OCI-LY7 (cell line): ENCODE results near the gene KRTAP4-12. TPM values are rescaled to one million over a fixed set of nuclear protein-coding genes. Genes with fewer than 3 reads are reported as not detected.
"Not testable (repeated sequence)": the region's sequence is repeated elsewhere in the genome, so short reads cannot be mapped to it uniquely, and the experiment has no call there.

ENCODE experiments used
- BruUV-seq: library from RNA; stranded (reverse); fragments of 400-500 nt; replicated peaks from 2 replicates; lab custom pipeline; 2021; lab: Mats Ljungman, UMichigan
- CTCF ChIA-PET: fragments of 300-600 bp; sonication (Branson Sonifier 250); formaldehyde crosslinking; loops from one replicate; lab custom pipeline; 2022; ENCODE audit warnings: antibody characterized with exemption; ENCODE audit not compliant: unreplicated experiment; lab: Charles Lee
- POLR2A ChIA-PET: fragments of 300-600 bp; sonication (Branson Sonifier 250); formaldehyde crosslinking; loops from one replicate; lab custom pipeline; 2022; ENCODE audit warnings: antibody characterized with exemption; lab: Charles Lee
- DNase-seq: peaks from one replicate; pipeline ENCODE4 v3.0.0-alpha.2; 2015; ENCODE audit warnings: low spot score
- H2AFZ ChIP-seq: fragments of 200-600 bp; sonication (generic), shearing (Covaris generic); 2 replicates; pipeline ENCODE4 v1.6.1; 2014; ENCODE audit warnings: mild to moderate bottlenecking, antibody characterized with exemption, low read length, moderate library complexity
- H3K27ac ChIP-seq: fragments of 200-600 bp; sonication (generic); 2 replicates; pipeline ENCODE4 v1.5.1; 2014; ENCODE audit warnings: mixed run types, low read depth, mild to moderate bottlenecking, moderate library complexity, low read length, inconsistent platforms; ENCODE audit not compliant: poor library complexity, severe bottlenecking
- H3K36me3 ChIP-seq: fragments of 200-600 bp; sonication (generic); 2 replicates; pipeline ENCODE4 v1.6.1; 2014; ENCODE audit warnings: mild to moderate bottlenecking, antibody characterized with exemption, low read length, moderate library complexity, mixed read lengths; ENCODE audit not compliant: insufficient read depth
- H3K4me1 ChIP-seq: fragments of 200-600 bp; sonication (generic); 2 replicates; pipeline ENCODE4 v1.5.1; 2014; ENCODE audit warnings: mild to moderate bottlenecking, low read length; ENCODE audit not compliant: insufficient read depth, poor library complexity, severe bottlenecking
- H3K4me2 ChIP-seq: fragments of 200-600 bp; sonication (generic); 2 replicates; pipeline ENCODE4 v1.6.1; 2014; ENCODE audit warnings: mild to moderate bottlenecking, low read length
- H3K4me3 ChIP-seq: fragments of 200-600 bp; sonication (generic); 2 replicates; pipeline ENCODE4 v1.5.1; 2014; ENCODE audit warnings: mild to moderate bottlenecking, low read depth, low read length; ENCODE audit not compliant: poor library complexity, severe bottlenecking
- H3K79me2 ChIP-seq: fragments of 200-600 bp; sonication (generic); 2 replicates; pipeline ENCODE4 v1.6.1; 2016; ENCODE audit warnings: low read depth, mild to moderate bottlenecking, low read length, moderate library complexity, mixed read lengths; ENCODE audit not compliant: insufficient read depth
- H3K9me2 ChIP-seq: fragments of 200-600 bp; sonication (generic); 2 replicates; pipeline ENCODE4 v1.6.1; 2016; ENCODE audit warnings: mild to moderate bottlenecking, low read length, mixed read lengths; ENCODE audit not compliant: insufficient read depth
- H3K9me3 ChIP-seq: fragments of 200-600 bp; sonication (generic); 2 replicates; pipeline ENCODE4 v1.6.1; 2014; ENCODE audit warnings: mild to moderate bottlenecking, mixed run types, low read length, mixed read lengths
- H4K20me1 ChIP-seq: fragments of 200-600 bp; sonication (generic); 2 replicates; pipeline ENCODE4 v1.6.1; 2014; ENCODE audit warnings: mild to moderate bottlenecking, antibody characterized with exemption, low read length, moderate library complexity, mixed read lengths; ENCODE audit not compliant: insufficient read depth
- CTCF ChIP-seq: fragments of 200-600 bp; sonication (generic); conservative IDR thresholded peaks from 2 replicates; pipeline ENCODE4 v1.5.1; 2014; ENCODE audit warnings: mild to moderate bottlenecking, antibody characterized with exemption, low read length, moderate library complexity, mixed read lengths
- EZH2phosphoT487 ChIP-seq: fragments of 200-600 bp; sonication (generic); IDR thresholded peaks from 2 replicates; pipeline ENCODE4 v1.6.1; 2018; ENCODE audit warnings: low read depth, borderline replicate concordance, mild to moderate bottlenecking, mixed run types, antibody characterized with exemption, low read length, moderate library complexity, mixed read lengths
- intact Hi-C: fragments of 100-400 bp; cut with micrococcal nuclease; formaldehyde crosslinking; loops from one replicate; pipeline ENCODE4 v1.10.0; 2022; ENCODE audit not compliant: unreplicated experiment
- total RNA-seq, 2 experiments: library from RNA; depleted of rRNA in 1 of 2; stranded (reverse); fragments of >200 nt in 1 of 2; shearing (Covaris generic) in 1 of 2; gene quantifications; 2 replicates each; pipeline ENCODE4 v1.2.3, GENCODE V29; 2014 to 2022

The KRTAP4-12 gene
- total RNA-seq, 2 experiments from 2014 or later, result not detected

DNA sequence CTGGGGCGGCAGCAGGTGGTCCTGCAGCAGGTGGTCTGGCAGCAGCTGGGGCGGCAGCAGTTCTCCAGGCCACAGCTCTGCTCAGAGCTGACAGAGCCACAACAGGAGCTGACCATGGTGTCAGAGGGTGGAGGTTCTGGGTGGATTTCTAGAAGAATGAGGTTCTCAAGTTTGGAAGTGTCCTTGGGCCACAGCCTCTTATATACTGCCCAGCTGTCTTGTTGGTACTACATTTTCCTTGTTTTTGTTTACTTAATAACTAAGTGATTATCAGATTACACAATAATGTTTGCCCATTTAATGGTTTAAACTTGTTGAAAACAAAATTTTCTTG is 25.6 kb upstream of the KRTAP4-12 start, which contains the start of gene KRTAP4-5:
TSS of gene KRTAP4-5 (minus strand) at position 174 of the 334 bp plus-strand sequence. CDS start at position 116, 58 bp downstream.
- Histone ChIP-seq H3K36me3 (no peaks in the 10 kb centered on the region), H3K9me3 (no peaks in the 10 kb centered on the region), H3K9me2 (no peaks in the 10 kb centered on the region), H3K4me1 (no peaks in the 10 kb centered on the region), H3K4me2 (no peak within 1 kb of the TSS), H4K20me1 (no peaks in the 10 kb centered on the region), H3K4me3 (no peak within 1 kb of the TSS), H3K27ac (no peak within 1 kb of the TSS), H2AFZ (no peak within 1 kb of the TSS), H3K79me2 (no peaks in the 10 kb centered on the region)
- no peak for DNase-seq
- no peak for TF ChIP-seq CTCF
- TF ChIP-seq EZH2phosphoT487, result no peak
- POLR2A ChIA-PET, result no interaction called here
- CTCF ChIA-PET, result no interaction called here
- no TSS peak for BruUV-seq
- intact Hi-C loops, result no loop called here

DNA sequence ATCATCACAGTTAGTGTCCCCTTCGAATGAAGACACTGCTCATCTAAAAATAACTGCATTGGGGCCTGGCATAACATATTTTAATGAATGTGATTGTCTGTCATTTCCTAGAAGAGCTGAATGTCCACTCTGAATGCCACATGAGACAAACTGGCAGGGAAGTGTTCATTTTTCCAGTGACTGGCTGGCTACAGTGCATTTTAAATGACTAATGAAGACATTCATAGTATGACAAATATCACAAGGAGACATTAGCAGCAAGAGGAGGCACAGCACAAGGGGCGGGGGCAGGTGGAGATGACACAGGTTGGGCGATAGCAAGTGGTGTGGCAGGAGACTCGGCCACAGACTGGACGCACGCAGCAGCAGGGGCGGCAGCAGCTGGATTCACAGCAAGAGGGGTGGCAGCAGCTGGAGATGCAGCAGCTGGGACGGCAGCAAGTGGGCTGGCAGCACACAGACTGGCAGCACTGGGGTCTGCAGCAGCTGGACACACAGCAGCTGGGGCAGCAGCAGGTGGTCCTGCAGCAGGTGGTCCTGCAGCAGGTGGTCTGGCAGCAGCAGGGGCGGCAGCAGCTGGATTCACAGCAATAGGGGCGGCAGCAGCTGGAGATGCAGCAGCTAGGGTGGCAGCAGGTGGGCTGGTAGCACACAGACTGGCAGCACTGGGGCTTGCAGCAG is 25.1 kb upstream of the KRTAP4-12 start:
- H3K27ac ChIP-seq, intact Hi-C loops, H3K79me2 ChIP-seq: not testable (repeated sequence)

GRCh38 chr17:41147531-41148204 is 23.7 kb upstream of the KRTAP4-12 start:
- ChIA-PET CTCF (no interaction called here), POLR2A (interaction anchor here (0.7 kb wide), 1 partner anchor 394 kb away, joined by 3 read pairs; no protein-coding TSS in a partner anchor)
- BruUV-seq, result no TSS peak

More for the DNA sequence above, 25.1 kb upstream of the KRTAP4-12 start:
- H2AFZ ChIP-seq, H3K4me3 ChIP-seq, H3K4me2 ChIP-seq, CTCF ChIA-PET, H4K20me1 ChIP-seq, H3K36me3 ChIP-seq, POLR2A ChIA-PET, H3K4me1 ChIP-seq, H3K9me3 ChIP-seq, BruUV-seq, H3K9me2 ChIP-seq, DNase-seq: not testable (repeated sequence)

More at GRCh38 chr17:41147531-41148204, 23.7 kb upstream of the KRTAP4-12 start:
- Histone ChIP-seq H3K4me1 (no peaks in the 10 kb centered on the region), H3K36me3 (no peaks in the 10 kb centered on the region), H2AFZ (no peak overlapping the region), H3K27ac (no peak overlapping the region), H3K4me3 (no peak overlapping the region), H3K9me3 (no peaks in the 10 kb centered on the region; the same call in 1 of the 2 replicates), H3K4me2 (no peak overlapping the region), H3K79me2 (no peaks in the 10 kb centered on the region), H3K9me2 (no peaks in the 10 kb centered on the region), H4K20me1 (no peaks in the 10 kb centered on the region)
- TF ChIP-seq CTCF (no peak), EZH2phosphoT487 (no peak)
- intact Hi-C loops, result no loop called here
- DNase-seq, result no peak
